HEK293 (cell line): ENCODE results near the gene VPS26B.
A peak's percentile ranks its signal among the peaks of the same experiment; 100 is the strongest.

ENCODE experiments used
- CTCF ChIA-PET: fragments of 350-600 bp; formaldehyde crosslinking; extraction: SDS; loops from one replicate; lab custom pipeline; 2021; ENCODE audit warnings: antibody characterized with exemption; lab: Yijun Ruan, JAX
- POLR2A ChIA-PET: fragments of 300-600 bp; formaldehyde crosslinking; extraction: SDS; loops from one replicate; lab custom pipeline; 2020; ENCODE audit warnings: antibody characterized with exemption, inconsistent platforms; lab: Yijun Ruan, JAX
- H3K27ac ChIP-seq: fragments of 200-500 bp; sonication (Bioruptor generic); 2 replicates; pipeline ENCODE4 v1.5.1; 2014; ENCODE audit warnings: low read depth, low read length, control low read depth, inconsistent platforms; ENCODE audit errors: extremely low read depth
- H3K36me3 ChIP-seq, 2 experiments: fragments of 200-500 bp in 1 of 2; sonication (Bioruptor generic) in 1 of 2; 1 replicate in 1 of 2; 2 replicates in 1 of 2; pipeline ENCODE4 v1.5.1; 2014 to 2017; ENCODE audit warnings: inconsistent platforms in 2 of 2, low read length in 2 of 2; ENCODE audit not compliant: control insufficient read depth in 2 of 2, insufficient read depth in 1 of 2
- H3K4me1 ChIP-seq: fragments of 200-500 bp; sonication (Bioruptor generic); 2 replicates; pipeline ENCODE4 v1.5.1; 2014; ENCODE audit warnings: mild to moderate bottlenecking, low read length, inconsistent platforms; ENCODE audit not compliant: control insufficient read depth, insufficient read depth
- H3K4me3 ChIP-seq: 2 replicates; pipeline ENCODE4 v1.5.1; 2011; ENCODE audit warnings: low read depth, mild to moderate bottlenecking, control low read depth, low read length, moderate library complexity
- H3K9me3 ChIP-seq: fragments of 200-500 bp; sonication (Bioruptor generic); 2 replicates; pipeline ENCODE4 v1.5.1; 2014; ENCODE audit warnings: low read depth, low read length, inconsistent platforms; ENCODE audit not compliant: control insufficient read depth, insufficient read depth
- EGR2 ChIP-seq: fragments of 450-650 bp; formaldehyde crosslinking; IDR thresholded peaks from 2 replicates; pipeline ENCODE4 v1.5.1; 2016; ENCODE audit warnings: low read depth, missing biosample characterization, missing genetic modification characterization
- GLIS1 ChIP-seq: fragments of 450-650 bp; formaldehyde crosslinking; IDR thresholded peaks from 2 replicates; pipeline ENCODE4 v1.5.1; 2016; ENCODE audit warnings: missing biosample characterization, missing genetic modification characterization
- OVOL3 ChIP-seq: fragments of 450-650 bp; formaldehyde crosslinking; IDR thresholded peaks from 2 replicates; pipeline ENCODE4 v1.5.1; 2016; ENCODE audit warnings: missing biosample characterization, missing genetic modification characterization
- SETDB1 ChIP-seq: IDR thresholded peaks from one replicate; pipeline ENCODE4 v1.6.1; 2017; ENCODE audit warnings: mild to moderate bottlenecking, low read length, moderate library complexity, mixed read lengths; ENCODE audit not compliant: insufficient read length
- ZFHX2 ChIP-seq: fragments of 450-650 bp; formaldehyde crosslinking; conservative IDR thresholded peaks from 2 replicates; pipeline ENCODE4 v1.5.1; 2016; ENCODE audit warnings: missing biosample characterization, missing genetic modification characterization
- ZNF138 ChIP-seq: fragments of 450-650 bp; formaldehyde crosslinking; IDR thresholded peaks from 2 replicates; pipeline ENCODE4 v1.5.1; 2016; ENCODE audit warnings: missing biosample characterization, missing genetic modification characterization, borderline replicate concordance
- ZNF184 ChIP-seq: fragments of 450-650 bp; IDR thresholded peaks from 2 replicates; pipeline ENCODE4 v1.5.1; 2018; ENCODE audit warnings: missing biosample characterization, mild to moderate bottlenecking, missing genetic modification characterization
- ZNF19 ChIP-seq: fragments of 450-650 bp; formaldehyde crosslinking; IDR thresholded peaks from 2 replicates; pipeline ENCODE4; 2016; ENCODE audit warnings: missing biosample characterization, missing genetic modification characterization, low read depth
- ZNF280C ChIP-seq: fragments of 450-650 bp; formaldehyde crosslinking; IDR thresholded peaks from 2 replicates; pipeline ENCODE4 v1.5.1; 2016; ENCODE audit warnings: missing biosample characterization, missing genetic modification characterization
- ZNF292 ChIP-seq: fragments of 450-650 bp; formaldehyde crosslinking; IDR thresholded peaks from 2 replicates; pipeline ENCODE4 v1.5.1; 2016; ENCODE audit warnings: low read depth, missing biosample characterization, missing genetic modification characterization, borderline replicate concordance
- ZNF324 ChIP-seq: fragments of 450-650 bp; formaldehyde crosslinking; IDR thresholded peaks from 2 replicates; pipeline ENCODE4 v1.5.1; 2016; ENCODE audit warnings: missing biosample characterization, missing genetic modification characterization
- ZNF510 ChIP-seq: fragments of 450-650 bp; formaldehyde crosslinking; IDR thresholded peaks from 2 replicates; pipeline ENCODE4 v1.5.1; 2018; ENCODE audit warnings: mild to moderate bottlenecking, missing genetic modification characterization, missing biosample characterization; ENCODE audit not compliant: insufficient replicate concordance
- ZNF560 ChIP-seq: fragments of 450-650 bp; formaldehyde crosslinking; IDR thresholded peaks from 2 replicates; pipeline ENCODE4 v1.5.1; 2017; ENCODE audit warnings: missing biosample characterization, missing genetic modification characterization, borderline replicate concordance
- ZNF571 ChIP-seq: fragments of 450-650 bp; formaldehyde crosslinking; IDR thresholded peaks from 2 replicates; pipeline ENCODE4 v1.5.0; 2017; ENCODE audit warnings: missing biosample characterization, missing genetic modification characterization
- ZNF621 ChIP-seq: fragments of 450-650 bp; formaldehyde crosslinking; IDR thresholded peaks from 2 replicates; pipeline ENCODE4 v1.5.1; 2017; ENCODE audit warnings: missing biosample characterization, missing genetic modification characterization
- ZNF792 ChIP-seq: fragments of 450-650 bp; formaldehyde crosslinking; IDR thresholded peaks from 2 replicates; pipeline ENCODE4 v1.5.1; 2016; ENCODE audit warnings: missing biosample characterization, missing genetic modification characterization
- ZSCAN23 ChIP-seq: fragments of 450-650 bp; formaldehyde crosslinking; IDR thresholded peaks from 2 replicates; pipeline ENCODE4 v1.5.1; 2016; ENCODE audit warnings: missing biosample characterization, missing genetic modification characterization
- TF ChIP-seq, protein P1 (sequence below): fragments of 450-650 bp; formaldehyde crosslinking; IDR thresholded peaks from 2 replicates; pipeline ENCODE4 v1.5.0; 2017; ENCODE audit warnings: missing biosample characterization, missing genetic modification characterization, borderline replicate concordance
- TF ChIP-seq, protein P2 (sequence below): fragments of 450-650 bp; formaldehyde crosslinking; IDR thresholded peaks from 2 replicates; pipeline ENCODE4 v1.5.1; 2017; ENCODE audit warnings: missing biosample characterization, missing genetic modification characterization

Gene VPS26B

GRCh38 chr11:134288486-134288885, 64.0 kb downstream of the VPS26B start:
- POLR2A ChIA-PET, result interaction anchor here (0.8 kb wide), 1 partner anchor 64 kb away, joined by 3 read pairs; the partner anchor contains the start of gene VPS26B
- CTCF ChIA-PET, result interaction anchor here (0.7 to 2.0 kb wide), 2 partner anchors 15 to 191 kb away, joined by 4 to 6 read pairs; no protein-coding TSS in a partner anchor
- no peak overlapping the region for H3K4me3 ChIP-seq

GRCh38 chr11:134289167-134289566, 64.7 kb downstream of the VPS26B start:
- no peak overlapping the region for H3K4me3 ChIP-seq
- ChIA-PET POLR2A (interaction anchor here (0.6 kb wide), 1 partner anchor 21 kb away, joined by 3 read pairs; no protein-coding TSS in a partner anchor), CTCF (no interaction called here)
- H3K9me3 ChIP-seq, result no peaks in the 10 kb centered on the region
- H3K4me1 ChIP-seq, result no peaks in the 10 kb centered on the region
- H3K27ac ChIP-seq, result no peak overlapping the region
- H3K36me3 ChIP-seq, result no peaks in the 10 kb centered on the region
- TF ChIP-seq ZNF571 (tag by site-specific recombination), result no peak
- TF ChIP-seq EGR2, result peak; percentile 30; the same call in 1 of the 2 replicates
- TF ChIP-seq ZNF560 (tag by site-specific recombination), result no peak

More at GRCh38 chr11:134288486-134288885, 64.0 kb downstream of the VPS26B start:
- Histone ChIP-seq H3K27ac (no peak overlapping the region), H3K4me1 (no peaks in the 10 kb centered on the region), H3K9me3 (no peaks in the 10 kb centered on the region), H3K36me3 (no peaks in the 10 kb centered on the region)
- TF ChIP-seq ZNF19 (tag by site-specific recombination) (no peak), GLIS1 (no peak), ZNF324 (tag by site-specific recombination) (no peak), ZNF184 (no peak), SETDB1 (no peak), ZNF138 (tag by site-specific recombination) (no peak), ZNF510 (tag by site-specific recombination) (no peak), ZNF792 (tag by site-specific recombination) (no peak), ZNF280C (tag by site-specific recombination) (no peak), ZNF621 (no peak), ZFHX2 (tag by site-specific recombination) (no peak), ZSCAN23 (tag by site-specific recombination) (no peak), ZNF292 (tag by site-specific recombination) (no peak), OVOL3 (tag by site-specific recombination) (no peak)
- TF ChIP-seq, protein P1, sequence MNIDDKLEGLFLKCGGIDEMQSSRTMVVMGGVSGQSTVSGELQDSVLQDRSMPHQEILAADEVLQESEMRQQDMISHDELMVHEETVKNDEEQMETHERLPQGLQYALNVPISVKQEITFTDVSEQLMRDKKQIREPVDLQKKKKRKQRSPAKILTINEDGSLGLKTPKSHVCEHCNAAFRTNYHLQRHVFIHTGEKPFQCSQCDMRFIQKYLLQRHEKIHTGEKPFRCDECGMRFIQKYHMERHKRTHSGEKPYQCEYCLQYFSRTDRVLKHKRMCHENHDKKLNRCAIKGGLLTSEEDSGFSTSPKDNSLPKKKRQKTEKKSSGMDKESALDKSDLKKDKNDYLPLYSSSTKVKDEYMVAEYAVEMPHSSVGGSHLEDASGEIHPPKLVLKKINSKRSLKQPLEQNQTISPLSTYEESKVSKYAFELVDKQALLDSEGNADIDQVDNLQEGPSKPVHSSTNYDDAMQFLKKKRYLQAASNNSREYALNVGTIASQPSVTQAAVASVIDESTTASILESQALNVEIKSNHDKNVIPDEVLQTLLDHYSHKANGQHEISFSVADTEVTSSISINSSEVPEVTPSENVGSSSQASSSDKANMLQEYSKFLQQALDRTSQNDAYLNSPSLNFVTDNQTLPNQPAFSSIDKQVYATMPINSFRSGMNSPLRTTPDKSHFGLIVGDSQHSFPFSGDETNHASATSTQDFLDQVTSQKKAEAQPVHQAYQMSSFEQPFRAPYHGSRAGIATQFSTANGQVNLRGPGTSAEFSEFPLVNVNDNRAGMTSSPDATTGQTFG, result no peak
- TF ChIP-seq, protein P2, sequence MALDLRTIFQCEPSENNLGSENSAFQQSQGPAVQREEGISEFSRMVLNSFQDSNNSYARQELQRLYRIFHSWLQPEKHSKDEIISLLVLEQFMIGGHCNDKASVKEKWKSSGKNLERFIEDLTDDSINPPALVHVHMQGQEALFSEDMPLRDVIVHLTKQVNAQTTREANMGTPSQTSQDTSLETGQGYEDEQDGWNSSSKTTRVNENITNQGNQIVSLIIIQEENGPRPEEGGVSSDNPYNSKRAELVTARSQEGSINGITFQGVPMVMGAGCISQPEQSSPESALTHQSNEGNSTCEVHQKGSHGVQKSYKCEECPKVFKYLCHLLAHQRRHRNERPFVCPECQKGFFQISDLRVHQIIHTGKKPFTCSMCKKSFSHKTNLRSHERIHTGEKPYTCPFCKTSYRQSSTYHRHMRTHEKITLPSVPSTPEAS (tag by site-specific recombination), result no peak
